Fibroblast of gingiva (primary cell): ENCODE results near the gene REN.

Experiments
- DNase-seq: peaks from one replicate; pipeline ENCODE4 v3.0.0-alpha.2; 2011; ENCODE audit warnings: low read depth

The REN gene

DNA sequence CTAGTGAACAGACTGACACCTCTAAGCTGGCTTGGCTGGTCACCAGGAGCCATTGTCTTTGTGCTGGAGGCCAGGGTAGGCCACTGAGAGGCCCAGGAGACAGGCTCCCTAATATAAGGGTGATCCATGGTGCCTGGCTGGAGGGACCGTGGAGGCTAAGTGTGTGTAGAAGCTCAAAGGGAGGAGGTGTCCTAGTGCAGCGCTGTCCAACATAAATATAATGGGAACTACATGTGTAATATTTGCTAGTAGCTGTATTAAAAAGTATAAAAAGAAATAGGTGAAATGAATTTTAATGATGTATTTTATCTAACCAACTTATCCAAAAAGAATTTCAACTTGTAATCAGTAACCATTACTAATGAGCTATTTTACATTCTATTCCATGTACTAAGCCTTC is 58.2 kb downstream of the REN start:
- DNase-seq, result no peak

GRCh38 chr1:204106825-204107224 is 59.3 kb downstream of the REN start:
- no peak for DNase-seq

DNA sequence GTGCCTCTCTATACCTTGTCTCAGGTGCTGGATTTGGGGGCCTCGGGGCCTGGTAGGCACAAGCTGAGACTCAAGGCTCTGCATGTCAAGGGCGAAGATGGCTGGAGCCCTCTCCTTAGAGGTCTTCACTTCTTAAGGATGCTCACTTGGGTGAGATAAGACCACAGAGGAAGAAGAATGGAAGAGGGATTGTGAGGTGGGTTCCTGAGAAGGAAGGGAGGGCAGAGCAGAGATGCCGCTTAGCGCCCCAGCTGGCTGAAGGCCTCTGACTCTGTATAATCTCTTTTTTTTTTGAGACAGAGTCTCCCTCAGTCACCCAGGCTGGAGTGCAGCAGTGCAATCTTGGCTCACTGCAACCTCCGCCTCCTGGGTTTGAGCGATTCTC is 61.0 kb downstream of the REN start:
- DNase-seq, result no peak
